GM18868 (cell line): ENCODE measurements around the gene HES5.

Source experiments
- ATAC-seq: cut with Tn5 transposase; IDR thresholded peaks from one replicate; pipeline ENCODE4 v1.9.1; 2021; ENCODE audit warnings: mild to moderate bottlenecking, moderate library complexity; ENCODE audit not compliant: unreplicated experiment

Gene HES5

DNA sequence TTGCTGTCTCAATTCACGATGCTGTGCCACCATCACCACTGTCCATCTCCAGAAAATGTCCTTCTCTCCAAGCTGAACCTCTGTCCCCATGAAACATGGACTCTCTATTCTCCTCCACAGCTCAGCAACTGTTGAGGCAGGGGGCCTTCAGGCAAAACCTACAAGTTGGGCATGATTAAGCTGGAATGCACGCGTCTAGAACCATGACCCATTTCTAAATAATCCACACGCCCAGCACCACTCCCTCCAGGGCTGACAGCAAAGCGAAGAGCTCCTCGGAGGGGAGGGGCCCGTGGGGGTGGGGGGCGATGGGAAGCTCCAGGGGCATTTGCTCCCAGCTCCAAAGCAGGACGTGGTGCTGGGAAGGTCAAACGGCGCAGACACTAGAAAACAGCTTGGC, 3.3 kb upstream of the HES5 start:
- ATAC-seq: no peak

GRCh38 chr1:2532485-2533160, 2.6 kb upstream of the HES5 start:
- ATAC-seq: no peak

- ATAC-seq: no peak
Observed at GRCh38 chr1:2530513-2531361, 674 bp upstream of the HES5 start.

DNA sequence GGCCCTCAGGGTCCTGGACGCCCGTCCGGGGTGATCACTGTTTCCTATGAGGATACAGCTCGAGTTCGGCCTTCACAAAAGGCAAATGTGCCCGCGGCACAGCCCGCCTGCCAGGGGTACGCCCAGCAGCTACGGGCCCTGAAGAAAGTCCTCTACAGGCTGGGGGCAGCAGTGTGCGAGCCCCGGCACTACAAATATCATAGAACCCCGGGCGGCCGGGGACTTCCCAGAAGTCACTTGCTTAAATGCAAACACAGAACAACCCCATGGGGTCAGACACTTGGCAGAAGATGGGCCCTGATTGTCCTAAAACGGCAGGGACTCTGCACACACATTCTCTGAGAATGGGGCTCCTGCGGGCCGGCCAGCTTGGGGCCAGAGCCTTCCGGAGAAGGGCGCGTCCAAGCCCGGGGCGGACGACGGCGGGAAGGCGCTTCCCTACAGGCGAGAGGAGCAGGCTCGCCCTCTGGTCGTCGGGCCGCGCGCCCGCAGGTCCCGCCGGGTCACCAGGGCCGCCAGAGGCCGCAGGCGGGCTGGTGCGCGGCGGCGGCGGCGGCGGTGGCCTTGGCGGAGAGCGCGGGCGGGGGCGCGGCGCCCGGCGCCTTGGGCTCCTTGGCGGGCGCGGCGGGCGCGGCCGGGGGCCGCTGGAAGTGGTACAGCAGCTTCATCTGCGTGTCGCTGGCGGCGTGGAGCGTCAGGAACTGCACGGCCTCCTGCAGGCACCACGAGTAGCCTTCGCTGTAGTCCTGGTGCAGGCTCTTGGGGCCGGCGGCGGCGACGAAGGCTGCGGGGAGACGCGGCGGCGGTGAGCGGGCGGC, 888 bp downstream of the HES5 start:
- ATAC-seq: no peak

- ATAC-seq: no peak
Observed at GRCh38 chr1:2528611-2528965, 1.5 kb downstream of the HES5 start.

GRCh38 chr1:2528016-2528415, 2.0 kb downstream of the HES5 start:
- ATAC-seq: no peak

DNA sequence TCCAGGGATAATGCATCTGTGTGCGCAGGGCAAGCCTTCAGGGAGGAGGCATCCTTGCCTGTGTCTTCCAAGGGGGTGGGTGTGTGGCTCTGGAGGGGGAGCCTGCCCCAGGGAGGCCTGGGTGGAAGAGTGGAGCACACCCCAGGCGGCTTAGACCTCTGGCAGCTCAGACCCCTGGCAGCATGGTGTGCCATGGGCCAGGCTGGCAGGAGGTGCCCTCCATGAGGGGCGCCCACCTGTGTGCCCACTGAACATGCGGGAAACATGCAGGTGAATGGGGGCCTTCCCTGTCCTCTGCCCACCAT, 2.6 kb downstream of the HES5 start:
- ATAC-seq: no peak

DNA sequence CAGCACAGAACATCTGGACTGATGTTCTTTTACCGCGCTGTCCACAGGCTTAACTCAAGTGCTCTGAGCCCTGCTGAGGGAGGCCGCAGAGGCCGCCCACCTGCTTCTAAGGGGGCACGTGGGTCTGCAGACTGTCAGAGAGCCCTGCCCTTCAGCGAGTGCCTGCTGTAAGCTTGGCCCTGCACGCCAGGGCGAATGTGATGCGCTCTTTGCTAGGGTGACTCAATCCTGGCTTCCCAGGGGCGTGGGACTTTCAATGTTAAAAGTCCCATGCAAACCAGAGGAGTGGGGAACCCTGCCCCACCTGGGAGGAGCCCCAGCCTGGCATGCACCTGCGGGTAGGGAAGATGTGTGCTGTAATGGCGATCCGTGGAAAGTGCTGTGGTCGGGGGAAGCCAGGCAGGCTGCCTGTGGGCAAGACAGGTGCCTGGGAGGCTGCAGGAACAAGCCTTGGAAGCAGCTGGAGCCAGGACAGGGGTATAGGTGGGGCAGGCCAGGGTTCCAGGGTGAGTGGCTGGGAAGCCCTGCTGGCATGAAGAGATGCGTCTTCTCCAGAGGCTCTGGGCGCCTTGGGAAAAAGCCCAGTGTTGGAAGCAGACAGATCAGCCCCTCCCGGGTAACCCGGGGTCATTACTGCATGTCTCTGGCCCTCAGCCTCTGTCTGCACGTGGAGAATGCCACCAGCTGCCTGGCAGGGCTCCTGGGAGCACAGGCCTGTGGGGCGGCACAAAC, 3.1 kb downstream of the HES5 start:
- peak; percentile 39 for ATAC-seq

DNA sequence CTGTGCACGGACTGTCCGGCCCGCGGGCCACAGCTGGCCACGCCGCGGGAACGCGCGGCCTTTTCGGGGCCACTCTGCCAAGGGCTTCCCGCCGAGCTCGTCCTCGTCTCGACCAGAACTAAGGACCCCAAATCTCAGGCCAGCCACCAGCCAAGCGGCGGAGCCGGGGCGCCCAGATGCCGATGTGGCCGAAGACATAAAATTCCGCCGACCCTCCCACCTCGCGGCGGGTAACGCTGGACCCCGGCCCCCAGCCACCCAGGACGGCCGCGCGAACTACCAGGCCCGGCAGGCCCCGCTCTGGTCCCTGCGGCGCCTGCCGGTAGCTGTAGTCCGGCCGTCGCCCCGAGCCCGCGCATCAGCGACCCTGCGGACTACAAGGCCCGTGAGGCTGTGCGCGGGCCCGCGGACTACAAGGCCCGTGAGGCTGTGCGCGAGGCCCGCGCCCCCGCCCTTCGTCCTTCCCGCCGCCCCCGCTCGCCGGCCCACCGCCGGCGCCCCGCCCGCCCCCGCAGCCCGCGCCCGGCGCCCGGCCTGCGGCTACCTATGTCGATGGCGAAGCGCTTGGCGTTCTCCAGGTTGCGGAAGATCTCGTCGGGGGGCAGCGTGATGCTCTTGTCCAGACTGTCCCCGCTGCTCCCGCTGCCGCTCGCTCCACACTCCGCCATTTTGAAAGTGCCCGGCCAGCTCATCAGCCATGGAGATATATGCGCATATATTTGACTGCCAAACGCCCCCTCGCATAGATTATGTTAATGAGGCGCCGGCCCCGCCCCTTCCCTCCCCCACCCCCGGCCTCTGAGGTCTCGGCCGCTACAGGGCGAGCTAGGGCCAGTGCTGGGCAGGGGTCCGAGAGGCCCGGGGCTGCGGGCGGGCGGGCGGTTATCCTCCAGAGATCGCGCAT, 3.9 kb downstream of the HES5 start, which contains the start of gene PANK4:
Gene PANK4, minus strand, starts transcription at position 677 of the 904 bp plus-strand sequence. Its CDS starts 9 bp downstream, at position 668.
- peak; percentile 83 for ATAC-seq

DNA sequence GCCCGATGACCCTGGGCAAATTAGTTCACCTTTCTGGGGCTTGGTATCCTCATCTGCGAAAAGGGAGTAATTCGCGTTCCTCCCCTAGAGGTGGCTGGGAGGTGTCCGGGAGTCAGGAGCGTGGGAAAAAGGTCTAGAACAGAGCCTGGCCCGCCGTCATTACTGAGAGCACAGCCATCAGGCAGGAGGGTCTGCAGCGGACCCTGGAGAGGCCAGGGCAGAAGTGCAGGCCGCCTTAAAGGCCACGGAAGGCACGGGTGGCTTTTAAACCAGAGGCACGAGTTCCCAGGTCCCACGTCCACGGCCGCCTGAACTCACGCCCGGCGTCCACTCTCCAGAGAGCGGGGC, 4.5 kb downstream of the HES5 start:
- no peak for ATAC-seq

DNA sequence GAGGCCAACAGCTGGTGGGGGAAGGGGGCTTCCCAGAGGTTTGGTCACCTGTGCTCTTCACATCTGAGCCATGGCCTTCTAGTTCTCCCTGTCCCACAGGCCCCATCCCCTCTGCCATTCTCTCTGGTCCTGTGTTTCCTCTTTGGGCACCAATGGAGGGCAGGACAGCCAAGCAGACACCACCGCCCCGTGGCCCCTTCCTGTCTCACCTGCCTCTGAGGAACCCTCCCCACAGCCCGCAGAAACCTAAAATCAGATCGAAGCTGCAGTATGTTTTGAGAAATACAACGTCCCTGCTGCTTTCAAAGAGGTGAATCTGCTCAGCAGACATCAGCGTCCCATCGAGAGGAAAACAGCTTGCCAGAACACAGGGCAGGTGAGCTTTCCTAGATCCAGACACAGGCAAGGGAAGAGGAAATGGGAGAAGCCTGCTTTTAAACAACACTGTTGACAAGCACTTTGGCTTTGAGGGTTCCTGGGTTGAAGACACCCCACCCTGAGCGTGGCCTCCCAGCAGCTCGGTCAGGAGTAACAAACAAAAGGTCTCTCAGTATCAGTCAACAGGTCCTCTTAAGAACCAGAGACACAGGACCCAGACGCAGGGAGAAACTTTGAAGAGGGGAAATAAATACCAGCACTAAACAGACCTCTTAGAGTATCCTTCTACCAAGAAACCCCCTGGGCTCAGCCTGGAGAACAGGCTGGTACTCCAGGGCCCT, 6.0 kb downstream of the HES5 start:
- ATAC-seq: no peak

DNA sequence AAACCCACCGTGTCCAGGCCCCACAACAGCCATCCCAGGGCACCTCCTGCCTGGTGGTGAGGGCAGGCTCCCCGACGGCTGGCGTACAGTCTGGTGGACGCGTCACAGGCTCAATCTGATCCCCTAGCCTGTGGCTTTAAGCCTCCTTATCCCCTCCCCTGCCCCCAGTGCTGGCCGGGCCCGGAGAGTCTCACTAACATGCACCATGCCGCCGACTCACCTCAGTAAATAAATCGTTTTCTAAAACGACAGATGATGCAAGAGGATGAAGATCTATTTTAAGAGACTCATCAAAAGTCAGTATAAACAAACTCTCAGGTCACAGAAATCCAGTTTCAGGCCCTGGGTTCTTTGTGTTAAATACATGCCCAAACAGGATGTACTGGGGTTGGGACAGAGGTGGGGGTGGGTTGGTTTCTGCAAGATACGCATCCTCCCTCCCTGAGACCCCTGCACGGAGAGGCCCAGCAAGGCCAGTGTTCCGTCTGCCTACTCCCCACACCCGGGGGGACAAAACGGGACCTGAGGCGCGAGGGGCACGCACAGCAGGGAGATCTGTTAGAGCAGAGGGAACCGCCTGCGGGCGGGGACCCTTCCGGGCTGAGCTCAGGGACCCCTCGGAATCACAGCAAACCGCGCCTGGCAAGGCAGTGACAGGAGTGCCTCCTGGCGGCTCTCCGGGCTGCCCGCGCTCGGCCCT, 6.7 kb downstream of the HES5 start:
- no peak for ATAC-seq

- ATAC-seq: no peak
Observed at GRCh38 chr1:2522230-2522629, 7.8 kb downstream of the HES5 start.

- ATAC-seq: no peak
Observed at GRCh38 chr1:2520806-2521205, 9.3 kb downstream of the HES5 start.

DNA sequence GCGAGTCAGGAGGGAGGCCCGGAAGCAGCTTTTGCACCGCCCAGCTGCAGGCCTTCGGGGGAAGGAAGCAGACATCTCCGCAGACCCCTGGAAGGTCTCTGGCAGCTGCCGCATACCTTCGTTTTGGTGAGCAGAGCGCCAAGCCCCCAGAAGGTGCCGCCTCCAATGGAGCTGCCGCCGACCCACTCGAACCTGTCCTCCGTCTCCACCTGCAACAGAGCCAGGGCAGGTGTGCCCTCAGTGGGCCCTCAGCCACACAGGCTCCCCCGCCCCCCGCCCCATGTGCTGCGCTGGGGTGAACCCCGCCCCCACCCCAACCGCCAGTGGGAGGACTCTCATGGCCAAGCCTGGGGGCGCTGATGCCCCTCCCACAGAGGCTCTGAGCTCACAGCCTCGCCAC, 9.9 kb downstream of the HES5 start:
- no peak for ATAC-seq

DNA sequence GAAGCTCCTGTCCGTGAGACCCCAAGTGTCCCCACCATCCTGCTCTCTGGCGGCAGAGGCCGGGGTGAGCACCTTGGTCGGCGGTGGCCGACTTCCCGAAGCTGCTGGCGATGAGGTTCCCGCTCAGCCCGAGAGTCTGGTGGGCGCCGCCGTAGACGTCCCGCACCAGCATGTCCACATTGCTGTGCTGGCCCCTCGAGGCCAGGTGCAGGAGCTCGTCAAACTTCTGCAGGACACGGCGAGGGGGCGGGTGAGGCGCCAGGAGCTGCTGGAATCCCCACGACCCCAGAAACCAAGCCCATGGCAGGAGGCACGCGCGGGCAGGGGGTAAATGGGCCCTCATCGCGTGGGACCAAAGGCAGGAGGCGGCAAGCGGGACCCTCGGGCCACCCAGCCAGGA, 10.3 kb downstream of the HES5 start:
- no peak for ATAC-seq

GRCh38 chr1:2519029-2519685, 10.9 kb downstream of the HES5 start:
- no peak for ATAC-seq

GRCh38 chr1:2518528-2518927, 11.5 kb downstream of the HES5 start:
- no peak for ATAC-seq
